Right hindlimb (tissue), 1 donor: ENCODE results near the gene ITIH3.

Experiments
- DNase-seq: peaks from one replicate; pipeline ENCODE4 v3.0.0-alpha.2; 2018

The ITIH3 gene

DNA sequence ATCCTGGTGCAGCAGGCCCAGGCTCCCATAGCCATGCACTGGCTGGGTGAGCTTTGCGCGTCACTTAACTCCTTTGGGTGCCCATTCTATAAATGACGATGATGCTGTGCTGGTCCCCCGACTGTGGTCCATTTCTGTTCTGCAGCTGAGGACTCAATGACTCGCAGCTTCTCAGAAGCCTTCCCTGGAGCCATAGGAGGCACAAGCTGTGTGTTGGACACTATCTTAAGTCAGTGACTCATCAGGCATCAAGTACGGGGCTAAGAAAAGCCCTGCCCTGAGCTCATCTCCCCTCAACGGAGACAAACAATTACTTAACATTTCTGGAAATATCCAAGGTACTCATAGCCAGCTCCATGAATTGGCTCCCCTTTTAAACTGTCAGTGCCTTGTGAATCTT is 54.0 kb downstream of the ITIH3 start:
- DNase-seq: no peak

DNA sequence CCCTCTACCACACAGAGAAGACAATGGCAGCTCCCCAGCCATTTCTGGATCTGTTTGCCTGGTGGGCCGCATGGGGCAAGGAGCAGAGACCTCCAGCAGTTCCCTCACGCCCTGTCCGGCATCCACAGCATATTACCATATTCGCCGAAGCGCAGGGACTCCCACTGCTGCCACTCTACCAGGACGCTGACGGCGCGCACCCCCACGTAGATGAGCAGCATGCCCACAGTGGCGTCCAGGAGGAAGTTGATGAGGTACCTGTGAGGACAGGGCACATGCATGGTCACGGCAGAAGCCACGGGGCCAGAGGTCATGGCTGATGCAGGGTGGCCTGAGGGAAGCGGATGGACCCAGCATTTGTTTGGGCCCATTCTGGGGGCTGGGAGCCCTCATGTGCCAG is 55.1 kb downstream of the ITIH3 start:
- no peak for DNase-seq

DNA sequence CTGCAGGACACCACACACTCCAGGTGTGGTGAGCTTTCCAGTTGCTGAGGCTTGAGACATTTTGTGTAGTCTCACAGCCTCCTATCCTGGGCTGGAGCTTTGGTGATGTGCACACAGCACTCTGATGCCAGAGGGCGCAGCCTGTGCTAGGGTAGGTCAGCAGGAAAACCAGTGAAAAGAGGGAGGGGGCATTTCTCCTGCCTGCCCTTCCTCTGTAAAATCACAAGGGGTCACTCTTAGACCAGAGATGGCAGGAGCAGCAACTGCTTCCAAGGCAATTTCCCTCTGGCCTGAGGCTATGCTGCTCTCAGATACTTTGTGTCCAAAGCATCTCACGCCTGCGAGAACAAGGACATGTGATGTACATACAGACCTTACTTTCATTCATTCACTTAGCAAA is 56.8 kb downstream of the ITIH3 start:
- DNase-seq: no peak

DNA sequence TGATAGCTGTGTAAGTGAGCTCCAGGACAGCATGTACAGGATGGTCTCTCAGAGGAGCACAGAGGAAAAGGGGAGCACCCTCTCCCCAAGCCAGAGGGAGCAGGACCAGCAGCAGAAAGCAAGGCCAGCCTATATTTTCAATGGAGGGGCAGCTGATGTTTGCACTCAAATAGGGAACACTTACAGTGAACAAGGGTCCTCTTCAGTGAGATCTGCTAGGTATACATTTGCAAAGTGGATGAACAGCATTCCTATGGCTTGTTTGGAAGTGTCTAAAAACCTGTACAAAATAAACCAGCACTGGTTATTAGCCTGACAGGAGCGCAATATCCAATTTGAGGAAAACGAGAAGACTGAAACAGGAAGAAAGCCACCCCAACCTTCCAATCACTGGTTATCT is 57.8 kb downstream of the ITIH3 start:
- DNase-seq: no peak

DNA sequence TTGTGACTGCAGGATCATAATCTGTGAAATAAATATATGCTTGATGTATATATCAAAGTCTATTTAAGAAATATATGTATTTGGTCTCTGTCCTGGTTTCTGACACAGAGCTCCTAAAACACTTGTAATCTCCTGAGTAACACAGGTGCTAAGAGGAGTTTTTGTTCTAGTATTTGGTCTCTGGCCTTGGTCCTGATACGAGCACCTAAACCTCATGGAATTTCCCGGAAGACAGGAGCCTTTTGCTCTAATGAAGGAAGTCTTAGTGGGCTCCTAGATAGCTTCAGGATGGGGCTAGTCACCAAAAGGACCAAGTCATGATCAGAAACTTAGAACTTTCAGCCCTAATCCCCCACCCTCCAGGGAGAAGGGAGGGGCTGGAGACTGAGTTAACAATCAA is 59.4 kb downstream of the ITIH3 start:
- no peak for DNase-seq

DNA sequence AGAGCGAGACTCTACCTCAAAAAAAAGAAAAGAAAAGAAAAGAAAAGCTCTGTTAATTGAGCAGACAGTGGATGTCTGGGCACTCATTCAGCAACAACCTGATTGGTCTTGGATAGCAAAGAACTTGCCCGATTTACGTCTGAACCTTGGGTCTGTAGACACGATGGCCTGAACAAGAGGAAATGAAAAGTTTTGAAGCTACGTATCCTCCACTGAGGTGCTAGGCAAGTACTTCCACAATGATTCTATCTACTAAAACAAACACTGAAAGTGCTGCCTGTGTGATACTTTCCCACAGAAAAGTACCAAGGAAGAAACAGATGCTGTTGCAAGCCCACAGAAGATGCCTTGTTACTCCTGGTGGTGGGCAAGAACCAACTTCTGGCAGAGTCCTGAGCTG is 62.1 kb downstream of the ITIH3 start:
- no peak for DNase-seq

DNA sequence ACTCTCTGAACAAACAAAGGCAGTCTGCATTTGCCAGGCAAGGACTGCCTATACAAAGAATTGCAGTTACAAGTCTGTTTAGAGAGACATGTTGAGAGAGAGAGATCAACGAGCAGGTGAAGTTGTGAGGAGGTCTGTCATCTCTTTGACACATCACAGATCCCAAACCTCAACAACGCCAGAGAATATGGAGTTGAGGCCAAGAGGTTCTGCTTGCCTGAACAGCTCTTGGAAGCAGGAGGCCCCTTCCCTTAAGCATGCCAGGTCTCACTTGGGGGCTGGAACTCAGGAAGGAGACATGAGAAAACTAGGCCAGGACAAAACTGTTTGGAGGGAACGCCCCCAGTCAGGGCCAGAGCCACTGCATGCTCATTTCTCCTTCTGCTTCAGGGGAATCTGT is 62.5 kb downstream of the ITIH3 start:
- DNase-seq: no peak

DNA sequence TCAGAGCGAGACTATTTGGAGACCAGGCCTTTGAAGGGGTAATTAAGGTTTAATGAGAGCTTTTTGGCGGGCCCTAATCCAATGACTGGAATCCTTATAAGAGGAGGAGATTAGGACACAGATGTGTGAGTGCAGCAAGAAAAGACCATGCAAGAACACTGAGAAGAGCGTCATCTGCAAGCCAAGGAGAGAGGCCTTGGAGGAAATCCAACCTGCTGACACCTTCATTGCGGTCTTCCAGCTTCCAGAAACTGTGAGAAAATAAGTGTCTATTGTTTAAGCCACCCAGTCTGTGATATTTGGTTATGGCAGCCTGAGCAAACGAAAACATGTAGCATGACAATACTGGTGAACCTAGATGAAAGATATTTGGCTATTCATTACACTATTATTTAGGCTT is 63.3 kb downstream of the ITIH3 start:
- no peak for DNase-seq
